Right forelimb (tissue), 1 donor: ENCODE measurements around the gene RPS6KA2.

Source experiments
- DNase-seq: peaks from one replicate; pipeline ENCODE4 v3.0.0-alpha.2; 2018

The RPS6KA2 gene

GRCh38 chr6:166477647-166478365, 149.2 kb downstream of the RPS6KA2 start:
- DNase-seq: no peak

- no peak for DNase-seq
Measured at GRCh38 chr6:166476634-166477215, 150.3 kb downstream of the RPS6KA2 start.

- DNase-seq: no peak
Measured at GRCh38 chr6:166476061-166476591, 150.9 kb downstream of the RPS6KA2 start.

- no peak for DNase-seq
Measured at GRCh38 chr6:166474721-166475565, 152.1 kb downstream of the RPS6KA2 start.

- no peak for DNase-seq
Measured at GRCh38 chr6:166473886-166474571, 153.0 kb downstream of the RPS6KA2 start.

- DNase-seq: no peak
Measured at GRCh38 chr6:166472636-166473035, 154.4 kb downstream of the RPS6KA2 start.

- DNase-seq: no peak
Measured at GRCh38 chr6:166471797-166472260, 155.2 kb downstream of the RPS6KA2 start.

- DNase-seq: no peak
Measured at GRCh38 chr6:166470863-166471410, 156.1 kb downstream of the RPS6KA2 start.

- DNase-seq: no peak
Measured at GRCh38 chr6:166470029-166470862, 156.8 kb downstream of the RPS6KA2 start.

- no peak for DNase-seq
Measured at GRCh38 chr6:166469426-166469961, 157.6 kb downstream of the RPS6KA2 start.

- no peak for DNase-seq
Measured at GRCh38 chr6:166467436-166468000, 159.5 kb downstream of the RPS6KA2 start.

GRCh38 chr6:166466178-166467122, 160.6 kb downstream of the RPS6KA2 start:
- DNase-seq: no peak

- peak; percentile 61 for DNase-seq
Measured at GRCh38 chr6:166465671-166466087, 161.4 kb downstream of the RPS6KA2 start.

- no peak for DNase-seq
Measured at GRCh38 chr6:166465003-166465399, 162.1 kb downstream of the RPS6KA2 start.

- no peak for DNase-seq
Measured at GRCh38 chr6:166464068-166465002, 162.7 kb downstream of the RPS6KA2 start.

GRCh38 chr6:166463359-166464067, 163.5 kb downstream of the RPS6KA2 start:
- DNase-seq: no peak

- no peak for DNase-seq
Measured at GRCh38 chr6:166462461-166463135, 164.5 kb downstream of the RPS6KA2 start.
